Colon (tissue), 2 donors: Measurements from ENCODE around the gene NTRK2.
"Not testable (repeated sequence)": the region's sequence is repeated elsewhere in the genome, so short reads cannot be mapped to it uniquely, and the experiment has no call there.

Experiments
- FAIRE-seq: peaks from 2 replicates; lab custom pipeline; 2012; peaks lifted over from hg19 to GRCh38; lab: Jason Lieb, UNC
- donor health status: control.
- donor health status: control.

NTRK2 gene

DNA sequence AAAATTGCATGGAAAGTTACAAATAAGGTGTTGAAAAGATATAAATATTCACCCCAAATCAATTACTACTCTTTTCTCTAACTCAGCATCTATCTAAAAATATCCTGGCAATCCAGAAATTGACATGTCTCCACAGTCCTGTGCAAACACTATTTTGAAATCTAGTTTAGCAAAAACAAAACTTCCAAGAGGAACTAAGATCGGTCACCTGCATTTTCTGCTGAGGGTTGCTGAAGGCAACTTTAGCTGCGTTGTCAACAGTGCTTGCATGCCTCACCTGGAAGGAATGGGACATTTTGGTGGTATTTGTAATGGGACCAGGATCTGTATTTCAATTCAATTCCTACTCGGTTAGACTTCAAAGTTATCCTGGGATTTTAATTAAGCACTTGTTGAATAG is 398.3 kb downstream of the NTRK2 start:
- FAIRE-seq, result no peak

DNA sequence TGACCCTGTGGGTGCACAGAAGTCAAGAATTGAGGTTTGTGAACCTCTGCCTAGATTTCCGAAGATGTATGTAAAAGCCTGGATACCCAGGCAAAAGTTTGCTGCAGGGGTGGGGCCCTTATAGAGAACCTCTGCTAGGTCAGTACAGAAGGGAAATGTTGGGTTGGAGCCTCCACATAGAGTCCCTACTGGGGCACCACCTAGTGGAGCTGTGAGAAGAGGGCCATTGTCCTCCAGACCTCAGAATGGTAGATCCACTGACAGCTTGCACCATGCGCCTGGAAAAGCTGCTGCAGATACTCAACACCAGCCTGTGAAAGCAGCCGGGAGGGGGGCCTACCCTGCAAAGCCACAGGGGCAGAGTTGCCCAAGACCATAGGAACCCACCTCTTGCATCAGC is 399.9 kb downstream of the NTRK2 start:
- not testable (repeated sequence) for FAIRE-seq
